Measurements from ENCODE around the gene MLANA. TPM values are rescaled to one million over a fixed set of nuclear protein-coding genes. Genes with fewer than 3 reads are reported as not detected.

MLANA gene
- total RNA-seq, 3 donors from 2014 or later (not counting 1 experiment from before 2014, with no cell fraction given): not detected

GRCh38 chr9:5920860-5921328, 30.2 kb downstream of the MLANA start:
- WGBS (ENCODE audit: insufficient coverage): 63% methylated on average over 2 of the region's 2 CpGs

GRCh38 chr9:5922192-5922591, 31.5 kb downstream of the MLANA start:
- Histone ChIP-seq H3K4me1 (ENCODE audit: control insufficient read depth, insufficient read depth, low read length) (peaks cover 19% of the 10 kb centered on the region), H3K27ac (ENCODE audit: low read length) (peak overlapping the region; percentile 50), H3K9me3 (ENCODE audit: control insufficient read depth, insufficient read depth, low read length) (no peaks in the 10 kb centered on the region), H3K36me3 (ENCODE audit: control insufficient read depth, insufficient read depth, low read length) (peaks cover 16% of the 10 kb centered on the region), H3K27me3 (ENCODE audit: control insufficient read depth, insufficient read depth, low read length) (no peaks in the 10 kb centered on the region), H3K4me3 (ENCODE audit: low read length) (no peak overlapping the region)
- TF ChIP-seq CTCF (IDR thresholded peaks at IDR 0.05): no peak
- peak overlapping the region; percentile 77 to 81 for H3K27ac Mint-ChIP-seq
- no peaks in the 10 kb centered on the region for H3K27me3 Mint-ChIP-seq (ENCODE audit: low read depth in 2 of 2)
- peaks cover 20% of the 10 kb centered on the region for H3K36me3 Mint-ChIP-seq
- H3K9me3 Mint-ChIP-seq: no peaks in the 10 kb centered on the region
- H3K4me1 Mint-ChIP-seq: peaks cover 45 to 46% of the 10 kb centered on the region in 2 donors
- peak overlapping the region; percentile 76 for H3K4me3 Mint-ChIP-seq
- DNase-seq: peak; percentile 20
- ATAC-seq: peak; percentile 88 to 93 (median 89)
- intact Hi-C loops (cut with micrococcal nuclease): loop anchor here (5.0 kb wide), 1 partner anchor 80 kb away; no protein-coding TSS in a partner anchor
- WGBS (ENCODE audit: insufficient coverage): 30% methylated on average over 2 of the region's 2 CpGs

More at GRCh38 chr9:5920860-5921328, 30.2 kb downstream of the MLANA start:
- H3K4me1 Mint-ChIP-seq: peaks cover 45 to 46% of the 10 kb centered on the region in 2 donors
- no peak overlapping the region for H3K4me3 ChIP-seq (ENCODE audit: low read length)
- H3K9me3 Mint-ChIP-seq: no peaks in the 10 kb centered on the region
- peaks cover 19% of the 10 kb centered on the region for H3K4me1 ChIP-seq (ENCODE audit: control insufficient read depth, insufficient read depth, low read length)
- ATAC-seq (peak in 1 of 3 donors; percentile 25), DNase-seq (no peak)
- H3K4me3 Mint-ChIP-seq: peak overlapping the region; percentile 73
- peaks cover 14% of the 10 kb centered on the region for H3K36me3 ChIP-seq (ENCODE audit: control insufficient read depth, insufficient read depth, low read length)
- H3K9me3 ChIP-seq (ENCODE audit: control insufficient read depth, insufficient read depth, low read length): no peaks in the 10 kb centered on the region
- no peaks in the 10 kb centered on the region for H3K27me3 Mint-ChIP-seq (ENCODE audit: low read depth in 2 of 2)
- no peak overlapping the region for H3K27ac ChIP-seq (ENCODE audit: low read length)
- peaks cover 23% of the 10 kb centered on the region for H3K36me3 Mint-ChIP-seq
- intact Hi-C loops (cut with micrococcal nuclease): loop anchor here (2.0 to 5.0 kb wide), 2 partner anchors 28 to 79 kb away; no protein-coding TSS in a partner anchor
- peak overlapping the region; percentile 77 to 81 for H3K27ac Mint-ChIP-seq
- no peaks in the 10 kb centered on the region for H3K27me3 ChIP-seq (ENCODE audit: control insufficient read depth, insufficient read depth, low read length)
- TF ChIP-seq CTCF (IDR thresholded peaks at IDR 0.05): no peak

GRCh38 chr9:5931657-5932056, 41.0 kb downstream of the MLANA start:
- H3K4me1 Mint-ChIP-seq: no peaks in the 10 kb centered on the region
- H3K4me3 Mint-ChIP-seq: no peak overlapping the region
- H3K9me3 Mint-ChIP-seq: no peaks in the 10 kb centered on the region
- Histone ChIP-seq H3K4me1 (ENCODE audit: control insufficient read depth, insufficient read depth, low read length) (no peaks in the 10 kb centered on the region), H3K27me3 (ENCODE audit: control insufficient read depth, insufficient read depth, low read length) (no peaks in the 10 kb centered on the region), H3K27ac (ENCODE audit: low read length) (no peak overlapping the region), H3K9me3 (ENCODE audit: control insufficient read depth, insufficient read depth, low read length) (no peaks in the 10 kb centered on the region), H3K36me3 (ENCODE audit: control insufficient read depth, insufficient read depth, low read length) (peaks cover 21% of the 10 kb centered on the region), H3K4me3 (ENCODE audit: low read length) (no peak overlapping the region)
- no peak overlapping the region for H3K27ac Mint-ChIP-seq
- intact Hi-C loops (cut with micrococcal nuclease): no loop called here
- ATAC-seq (no peak), DNase-seq (no peak)
- no peaks in the 10 kb centered on the region for H3K36me3 Mint-ChIP-seq
- H3K27me3 Mint-ChIP-seq (ENCODE audit: low read depth in 2 of 2): no peaks in the 10 kb centered on the region
- TF ChIP-seq CTCF (IDR thresholded peaks at IDR 0.05): no peak
- no CpG with 5 or more reads among the region's 1 CpG for WGBS (ENCODE audit: insufficient coverage)

- H3K36me3 Mint-ChIP-seq: no peaks in the 10 kb centered on the region
- Histone ChIP-seq H3K4me3 (ENCODE audit: low read length) (no peak overlapping the region), H3K9me3 (ENCODE audit: control insufficient read depth, insufficient read depth, low read length) (no peaks in the 10 kb centered on the region), H3K4me1 (ENCODE audit: control insufficient read depth, insufficient read depth, low read length) (no peaks in the 10 kb centered on the region), H3K27me3 (ENCODE audit: control insufficient read depth, insufficient read depth, low read length) (no peaks in the 10 kb centered on the region), H3K27ac (ENCODE audit: low read length) (no peak overlapping the region), H3K36me3 (ENCODE audit: control insufficient read depth, insufficient read depth, low read length) (peaks cover 3% of the 10 kb centered on the region)
- no peaks in the 10 kb centered on the region for H3K4me1 Mint-ChIP-seq
- ATAC-seq (no peak), DNase-seq (no peak)
- TF ChIP-seq CTCF (IDR thresholded peaks at IDR 0.05): no peak
- H3K27me3 Mint-ChIP-seq (ENCODE audit: low read depth in 2 of 2): no peaks in the 10 kb centered on the region
- H3K27ac Mint-ChIP-seq: no peak overlapping the region
- no peaks in the 10 kb centered on the region for H3K9me3 Mint-ChIP-seq
- no CpG with 5 or more reads among the region's 2 CpGs for WGBS (ENCODE audit: insufficient coverage)
- intact Hi-C loops (cut with micrococcal nuclease): no loop called here
- H3K4me3 Mint-ChIP-seq: no peak overlapping the region
Measured at GRCh38 chr9:5938449-5938848, 47.8 kb downstream of the MLANA start.
